Measurements from ENCODE around the gene KIF5C.

Gene KIF5C

GRCh38 chr2:148874868-148875341 is at the start of gene KIF5C:
TSS of gene KIF5C (plus strand) at chr2:148875227. CDS start at chr2:148875618, 391 bp downstream.
- peak; percentile 37 for DNase-seq (ENCODE audit: extremely low read depth, low read depth)
- H3K4me3 ChIP-seq (replicated peaks; ENCODE audit: low read depth, low read length) = no peak within 1 kb of the TSS
- TF ChIP-seq CTCF (IDR thresholded peaks at IDR 0.05; ENCODE audit: low read depth, low read length, missing control alignments) = no peak

DNA sequence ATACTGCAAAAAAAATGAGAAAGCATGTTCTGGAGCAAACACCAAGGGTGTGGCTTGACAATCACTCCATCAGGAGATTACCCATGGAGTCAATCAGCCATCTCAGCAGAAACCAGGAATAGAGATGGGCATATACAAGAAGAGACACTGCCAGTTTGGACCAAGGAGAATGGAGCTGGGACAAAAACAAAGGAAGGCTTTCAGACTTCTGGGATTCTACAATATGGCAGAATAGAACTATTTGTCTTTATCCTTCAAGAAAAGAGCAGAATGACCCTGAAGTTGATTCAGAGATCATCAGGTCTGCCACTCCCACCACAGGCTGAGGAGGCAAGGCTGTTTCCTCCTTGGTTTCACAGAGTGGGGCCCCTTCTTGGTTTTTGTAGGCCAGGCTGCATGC is 48.2 kb upstream of the KIF5C start:
- no peak overlapping the region for H3K4me3 ChIP-seq (replicated peaks; ENCODE audit: low read depth, low read length)
- no peak for TF ChIP-seq CTCF (IDR thresholded peaks at IDR 0.05; ENCODE audit: low read depth, low read length, missing control alignments)
- DNase-seq (ENCODE audit: extremely low read depth, low read depth) = no peak

- TF ChIP-seq CTCF (IDR thresholded peaks at IDR 0.05; ENCODE audit: low read depth, low read length, missing control alignments) = no peak
- H3K4me3 ChIP-seq (replicated peaks; ENCODE audit: low read depth, low read length) = no peak overlapping the region
- no peak for DNase-seq (ENCODE audit: extremely low read depth, low read depth)
Measured at GRCh38 chr2:148828941-148829340, 46.1 kb upstream of the KIF5C start.

DNA sequence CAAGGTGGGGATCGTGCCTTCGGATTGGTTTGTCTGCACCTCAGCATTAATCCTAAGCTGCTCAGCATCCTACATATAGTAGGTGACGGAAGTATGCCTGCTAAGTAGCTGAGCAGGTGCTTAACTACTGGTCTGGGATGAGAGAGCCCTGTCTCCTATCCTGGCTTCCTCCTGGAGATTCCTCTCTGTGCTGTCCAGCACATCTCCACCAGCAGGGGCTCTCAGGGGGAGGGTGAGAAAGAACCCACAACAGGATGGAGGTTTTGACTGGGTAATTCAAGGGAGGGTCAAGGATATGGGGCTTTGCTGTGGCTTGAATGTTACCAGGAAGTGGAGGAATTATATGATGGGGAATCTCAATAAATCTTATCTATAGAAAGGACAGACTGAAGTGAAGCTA is 45.4 kb upstream of the KIF5C start:
- no peak for TF ChIP-seq CTCF (IDR thresholded peaks at IDR 0.05; ENCODE audit: low read depth, low read length, missing control alignments)
- no peak for DNase-seq (ENCODE audit: extremely low read depth, low read depth)
- no peak overlapping the region for H3K4me3 ChIP-seq (replicated peaks; ENCODE audit: low read depth, low read length)

- H3K4me3 ChIP-seq (replicated peaks; ENCODE audit: low read depth, low read length) = no peak overlapping the region
- no peak for DNase-seq (ENCODE audit: extremely low read depth, low read depth)
- no peak for TF ChIP-seq CTCF (IDR thresholded peaks at IDR 0.05; ENCODE audit: low read depth, low read length, missing control alignments)
Measured at GRCh38 chr2:148832637-148833036, 42.4 kb upstream of the KIF5C start.

DNA sequence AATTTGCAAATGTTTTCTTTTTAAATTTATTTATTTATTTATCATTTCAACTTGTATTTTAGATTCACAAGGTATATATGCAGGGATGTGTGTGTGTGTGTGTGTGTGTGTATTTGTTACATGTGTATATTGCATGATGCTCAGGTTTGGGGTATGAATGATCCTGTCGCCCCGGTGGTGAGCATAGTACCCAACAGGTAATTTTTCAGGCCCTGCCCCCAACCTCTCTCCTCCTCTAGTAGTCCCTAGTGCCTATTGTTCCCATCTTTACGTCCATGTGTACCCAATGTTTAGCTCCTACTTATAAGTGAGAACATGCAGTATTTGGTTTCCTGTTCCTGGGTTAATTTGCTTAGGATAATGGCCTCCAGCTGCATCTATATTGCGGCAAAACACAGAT is 33.0 kb upstream of the KIF5C start:
- DNase-seq (ENCODE audit: extremely low read depth, low read depth) = no peak
- no peak overlapping the region for H3K4me3 ChIP-seq (replicated peaks; ENCODE audit: low read depth, low read length)
- TF ChIP-seq CTCF (IDR thresholded peaks at IDR 0.05; ENCODE audit: low read depth, low read length, missing control alignments) = no peak

DNA sequence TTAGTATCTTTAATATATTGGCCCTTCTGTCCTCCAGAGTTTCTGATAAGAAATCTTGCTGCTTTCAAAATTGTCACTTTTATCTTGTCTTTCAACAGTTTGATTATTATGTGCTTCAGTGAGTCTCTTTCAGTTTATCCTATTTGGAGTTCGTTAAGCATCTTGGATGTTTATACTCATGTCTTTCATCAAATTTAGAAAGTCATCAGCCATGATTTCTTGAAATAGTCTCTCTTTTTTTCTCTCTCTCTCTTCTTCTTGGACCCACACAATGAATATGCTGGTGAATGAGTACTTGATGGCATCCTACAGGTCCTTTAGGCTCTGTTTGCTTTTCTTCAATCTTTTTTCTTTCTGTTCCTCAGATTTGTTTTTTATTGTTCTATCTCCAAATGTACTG is 26.9 kb upstream of the KIF5C start:
- H3K4me3 ChIP-seq (replicated peaks; ENCODE audit: low read depth, low read length) = no peak overlapping the region
- no peak for TF ChIP-seq CTCF (IDR thresholded peaks at IDR 0.05; ENCODE audit: low read depth, low read length, missing control alignments)
- no peak for DNase-seq (ENCODE audit: extremely low read depth, low read depth)
